Measurements from ENCODE around the gene PIGX.

DNA sequence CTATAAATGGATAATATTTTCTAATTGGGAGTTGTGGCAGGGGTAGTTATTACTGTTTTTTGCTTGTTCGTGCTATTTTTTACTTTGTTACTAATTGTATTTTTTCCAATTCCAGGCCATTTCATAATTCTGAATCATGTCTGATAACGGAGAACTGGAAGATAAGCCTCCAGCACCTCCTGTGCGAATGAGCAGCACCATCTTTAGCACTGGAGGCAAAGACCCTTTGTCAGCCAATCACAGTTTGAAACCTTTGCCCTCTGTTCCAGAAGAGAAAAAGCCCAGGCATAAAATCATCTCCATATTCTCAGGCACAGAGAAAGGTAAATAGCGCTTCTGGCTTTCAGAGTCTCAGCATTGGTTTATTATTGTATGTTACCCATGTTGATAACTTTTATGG, 70.3 kb downstream of the PIGX start:
- TF ChIP-seq, protein P1, sequence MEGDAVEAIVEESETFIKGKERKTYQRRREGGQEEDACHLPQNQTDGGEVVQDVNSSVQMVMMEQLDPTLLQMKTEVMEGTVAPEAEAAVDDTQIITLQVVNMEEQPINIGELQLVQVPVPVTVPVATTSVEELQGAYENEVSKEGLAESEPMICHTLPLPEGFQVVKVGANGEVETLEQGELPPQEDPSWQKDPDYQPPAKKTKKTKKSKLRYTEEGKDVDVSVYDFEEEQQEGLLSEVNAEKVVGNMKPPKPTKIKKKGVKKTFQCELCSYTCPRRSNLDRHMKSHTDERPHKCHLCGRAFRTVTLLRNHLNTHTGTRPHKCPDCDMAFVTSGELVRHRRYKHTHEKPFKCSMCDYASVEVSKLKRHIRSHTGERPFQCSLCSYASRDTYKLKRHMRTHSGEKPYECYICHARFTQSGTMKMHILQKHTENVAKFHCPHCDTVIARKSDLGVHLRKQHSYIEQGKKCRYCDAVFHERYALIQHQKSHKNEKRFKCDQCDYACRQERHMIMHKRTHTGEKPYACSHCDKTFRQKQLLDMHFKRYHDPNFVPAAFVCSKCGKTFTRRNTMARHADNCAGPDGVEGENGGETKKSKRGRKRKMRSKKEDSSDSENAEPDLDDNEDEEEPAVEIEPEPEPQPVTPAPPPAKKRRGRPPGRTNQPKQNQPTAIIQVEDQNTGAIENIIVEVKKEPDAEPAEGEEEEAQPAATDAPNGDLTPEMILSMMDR (conservative IDR thresholded peaks at IDR 0.05; ENCODE audit: low read depth in 2 of 2) = no peak
- TF ChIP-seq JUNB (IDR thresholded peaks at IDR 0.05; ENCODE audit: unreplicated experiment) = no peak
- TF ChIP-seq, protein P2, sequence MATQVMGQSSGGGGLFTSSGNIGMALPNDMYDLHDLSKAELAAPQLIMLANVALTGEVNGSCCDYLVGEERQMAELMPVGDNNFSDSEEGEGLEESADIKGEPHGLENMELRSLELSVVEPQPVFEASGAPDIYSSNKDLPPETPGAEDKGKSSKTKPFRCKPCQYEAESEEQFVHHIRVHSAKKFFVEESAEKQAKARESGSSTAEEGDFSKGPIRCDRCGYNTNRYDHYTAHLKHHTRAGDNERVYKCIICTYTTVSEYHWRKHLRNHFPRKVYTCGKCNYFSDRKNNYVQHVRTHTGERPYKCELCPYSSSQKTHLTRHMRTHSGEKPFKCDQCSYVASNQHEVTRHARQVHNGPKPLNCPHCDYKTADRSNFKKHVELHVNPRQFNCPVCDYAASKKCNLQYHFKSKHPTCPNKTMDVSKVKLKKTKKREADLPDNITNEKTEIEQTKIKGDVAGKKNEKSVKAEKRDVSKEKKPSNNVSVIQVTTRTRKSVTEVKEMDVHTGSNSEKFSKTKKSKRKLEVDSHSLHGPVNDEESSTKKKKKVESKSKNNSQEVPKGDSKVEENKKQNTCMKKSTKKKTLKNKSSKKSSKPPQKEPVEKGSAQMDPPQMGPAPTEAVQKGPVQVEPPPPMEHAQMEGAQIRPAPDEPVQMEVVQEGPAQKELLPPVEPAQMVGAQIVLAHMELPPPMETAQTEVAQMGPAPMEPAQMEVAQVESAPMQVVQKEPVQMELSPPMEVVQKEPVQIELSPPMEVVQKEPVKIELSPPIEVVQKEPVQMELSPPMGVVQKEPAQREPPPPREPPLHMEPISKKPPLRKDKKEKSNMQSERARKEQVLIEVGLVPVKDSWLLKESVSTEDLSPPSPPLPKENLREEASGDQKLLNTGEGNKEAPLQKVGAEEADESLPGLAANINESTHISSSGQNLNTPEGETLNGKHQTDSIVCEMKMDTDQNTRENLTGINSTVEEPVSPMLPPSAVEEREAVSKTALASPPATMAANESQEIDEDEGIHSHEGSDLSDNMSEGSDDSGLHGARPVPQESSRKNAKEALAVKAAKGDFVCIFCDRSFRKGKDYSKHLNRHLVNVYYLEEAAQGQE (IDR thresholded peaks at IDR 0.05; ENCODE audit: unreplicated experiment) = no peak
- TF ChIP-seq POLR2AphosphoS5 (IDR thresholded peaks at IDR 0.05; ENCODE audit: low read depth) = no peak
- no peak for TF ChIP-seq STAT1 (IDR thresholded peaks at IDR 0.05; ENCODE audit: unreplicated experiment)
- TF ChIP-seq EZH2phosphoT487 (IDR thresholded peaks at IDR 0.05; ENCODE audit: unreplicated experiment) = no peak
